ENCODE data around the gene RAB36.
A peak's percentile ranks its signal among the peaks of the same experiment; 100 is the strongest.

The RAB36 gene, protein sequence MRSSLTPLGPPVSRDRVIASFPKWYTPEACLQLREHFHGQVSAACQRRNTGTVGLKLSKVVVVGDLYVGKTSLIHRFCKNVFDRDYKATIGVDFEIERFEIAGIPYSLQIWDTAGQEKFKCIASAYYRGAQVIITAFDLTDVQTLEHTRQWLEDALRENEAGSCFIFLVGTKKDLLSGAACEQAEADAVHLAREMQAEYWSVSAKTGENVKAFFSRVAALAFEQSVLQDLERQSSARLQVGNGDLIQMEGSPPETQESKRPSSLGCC

DNA sequence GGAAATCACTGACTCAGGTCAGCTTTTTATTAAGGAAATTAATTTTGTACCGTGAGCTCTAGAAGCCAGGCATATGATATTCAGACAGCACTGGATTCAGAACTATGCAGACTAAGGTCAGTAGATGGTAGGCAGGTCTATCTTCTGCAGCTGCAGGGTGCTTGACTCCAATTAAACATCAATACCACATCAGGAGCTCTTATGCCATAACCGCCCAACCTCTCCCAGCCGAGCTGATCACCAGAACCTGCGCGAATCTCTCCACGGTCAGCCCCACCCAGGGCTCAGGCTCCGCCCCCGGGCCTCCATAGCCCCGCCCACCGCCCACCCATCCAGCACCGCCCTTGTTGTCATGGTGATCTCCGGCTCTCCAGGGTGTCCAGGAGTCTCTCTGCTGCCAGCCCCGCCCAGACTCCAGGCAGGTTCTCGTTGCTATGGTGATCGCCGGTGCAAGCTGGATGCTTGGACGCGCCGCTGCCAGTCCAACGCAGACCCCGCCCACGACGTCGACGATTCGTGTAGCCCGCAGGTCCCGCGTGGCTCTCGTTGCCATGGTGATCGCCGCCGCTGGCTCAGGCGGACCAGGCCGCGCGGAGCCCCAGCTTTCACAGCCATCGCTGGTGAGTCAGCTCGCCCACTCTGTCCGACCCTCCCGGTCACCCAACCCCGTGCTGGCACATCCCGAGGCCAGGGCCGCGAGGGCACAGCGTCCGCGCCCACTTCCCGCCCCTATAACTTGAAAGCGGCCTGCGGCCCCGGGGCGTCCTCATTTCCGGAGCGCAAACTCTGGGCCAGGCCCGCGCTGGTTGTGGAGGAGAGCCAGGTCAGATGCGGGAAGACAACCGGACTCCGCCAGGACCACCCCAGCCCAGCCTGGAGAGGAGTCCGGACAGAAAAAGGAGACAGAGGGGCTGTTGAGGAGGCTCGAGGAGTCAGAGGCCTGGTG, at the start of gene RAB36:
RAB36 (plus strand) TSS at position 546 of the 946 bp plus-strand sequence. CDS start 1,140 bp downstream, outside the sequence.
- peak; percentile 98 for DNase-seq

DNA sequence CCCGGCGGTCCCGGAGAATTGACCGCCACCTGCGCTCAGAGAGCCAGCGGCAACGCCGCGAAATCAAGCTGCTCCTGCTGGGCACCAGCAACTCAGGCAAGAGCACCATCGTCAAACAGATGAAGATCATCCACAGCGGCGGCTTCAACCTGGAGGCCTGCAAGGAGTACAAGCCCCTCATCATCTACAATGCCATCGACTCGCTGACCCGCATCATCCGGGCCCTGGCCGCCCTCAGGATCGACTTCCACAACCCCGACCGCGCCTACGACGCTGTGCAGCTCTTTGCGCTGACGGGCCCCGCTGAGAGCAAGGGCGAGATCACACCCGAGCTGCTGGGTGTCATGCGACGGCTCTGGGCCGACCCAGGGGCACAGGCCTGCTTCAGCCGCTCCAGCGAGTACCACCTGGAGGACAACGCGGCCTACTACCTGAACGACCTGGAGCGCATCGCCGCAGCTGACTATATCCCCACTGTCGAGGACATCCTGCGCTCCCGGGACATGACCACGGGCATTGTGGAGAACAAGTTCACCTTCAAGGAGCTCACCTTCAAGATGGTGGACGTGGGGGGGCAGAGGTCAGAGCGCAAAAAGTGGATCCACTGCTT, 49.4 kb upstream of the RAB36 start:
- no peak for DNase-seq

DNA sequence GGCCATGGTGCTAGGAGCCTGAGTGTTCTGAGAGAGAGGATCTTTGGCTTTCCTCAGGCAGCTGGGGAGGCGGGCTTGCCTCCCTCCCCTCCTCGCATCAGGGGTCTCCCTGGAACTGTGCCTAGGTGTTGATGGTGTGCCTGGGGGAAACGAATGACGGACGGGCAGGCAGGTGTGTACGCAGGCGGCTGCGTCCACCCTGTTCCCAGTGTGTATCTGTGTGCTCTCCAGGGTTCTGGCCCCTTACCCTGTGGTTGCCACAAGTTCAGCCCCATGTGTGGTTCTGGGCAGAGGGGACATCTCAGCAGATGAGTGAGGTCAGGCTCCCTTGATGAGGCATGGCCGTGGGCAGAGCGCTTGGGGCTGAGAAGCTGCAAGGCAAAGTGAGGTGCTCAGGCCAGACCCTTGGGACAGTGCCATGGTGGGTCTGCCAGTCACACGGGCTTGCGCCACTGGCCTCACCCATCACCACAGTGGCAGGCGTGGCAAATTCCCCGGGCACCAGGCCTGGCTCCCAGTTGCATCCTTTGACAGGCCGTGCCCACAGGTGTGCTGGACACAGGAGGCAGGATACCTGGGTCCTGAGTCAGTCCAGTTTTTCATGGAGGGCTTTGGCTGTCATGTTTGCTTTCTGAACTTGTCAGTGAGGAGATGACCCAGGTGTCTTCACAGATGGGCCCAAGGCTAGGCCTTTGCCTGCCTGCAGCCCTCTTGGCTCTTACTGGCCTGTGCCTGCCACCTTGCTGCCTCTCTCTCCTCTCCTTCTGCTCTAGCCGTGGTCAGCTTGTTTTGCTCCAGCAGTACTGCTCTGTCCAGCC, 47.7 kb upstream of the RAB36 start:
- DNase-seq = no peak

DNA sequence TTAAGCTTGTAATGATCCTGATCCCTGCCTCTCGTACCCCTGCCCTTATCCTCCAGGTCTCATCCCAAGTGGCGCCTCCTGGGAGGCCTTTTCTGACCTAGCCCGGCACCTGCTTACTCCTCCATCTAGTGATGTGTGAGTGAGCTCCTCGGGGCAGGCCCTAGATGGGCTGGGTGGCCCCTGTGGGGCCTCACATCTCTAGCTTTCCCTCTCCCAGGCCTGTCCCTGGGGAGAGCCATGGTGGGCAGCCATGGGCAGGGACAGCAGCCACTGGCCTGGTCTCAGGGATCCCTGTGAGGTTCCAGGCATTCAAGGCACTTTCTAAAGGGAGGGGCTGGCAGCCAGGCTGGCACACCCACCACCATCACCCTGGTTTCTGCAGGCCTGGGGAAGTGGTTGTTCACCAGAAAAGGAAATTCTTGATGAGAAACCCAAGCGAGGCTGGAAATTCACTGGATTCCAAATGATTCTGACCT, 47.0 kb upstream of the RAB36 start:
- DNase-seq = no peak

DNA sequence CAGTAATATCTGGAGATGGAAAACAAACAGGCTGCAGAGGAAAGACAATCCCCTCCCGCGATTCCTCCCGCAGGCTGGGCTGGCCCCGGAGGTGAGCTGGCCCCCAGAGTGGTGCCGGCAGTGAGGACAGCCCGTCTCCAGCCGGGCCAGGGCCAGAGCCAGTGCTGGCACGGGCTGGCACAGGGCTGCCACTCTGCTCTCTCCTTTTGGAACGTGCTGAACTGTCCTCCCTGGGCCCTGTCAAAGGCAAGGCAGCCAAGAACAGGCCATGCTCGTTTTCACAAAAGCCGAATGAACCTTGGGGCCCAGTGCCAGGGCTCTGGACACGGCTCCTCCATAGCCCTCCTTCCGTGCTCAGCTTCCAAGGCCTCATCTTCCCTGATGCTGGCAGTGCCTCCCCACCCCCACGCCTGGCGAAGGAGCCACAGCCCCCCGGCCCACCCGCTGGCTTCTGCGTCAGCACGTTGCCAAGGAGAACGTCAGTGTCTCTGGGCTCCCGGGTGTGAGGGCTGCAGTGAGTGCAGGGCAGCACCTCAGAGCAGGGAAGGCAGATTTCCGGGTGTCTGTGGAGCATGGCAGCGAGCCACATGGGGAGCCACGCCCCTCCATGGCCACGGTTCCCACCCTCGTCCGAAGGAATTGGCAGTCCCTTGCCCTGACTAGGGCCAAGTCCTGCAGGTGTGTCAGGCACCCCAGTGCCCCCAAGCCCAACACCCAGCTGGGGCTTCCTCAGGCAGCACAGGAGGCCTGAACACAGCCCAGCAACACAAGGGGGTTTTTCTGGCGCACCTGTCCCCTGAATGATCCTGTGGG, 46.4 kb upstream of the RAB36 start:
- DNase-seq = no peak

DNA sequence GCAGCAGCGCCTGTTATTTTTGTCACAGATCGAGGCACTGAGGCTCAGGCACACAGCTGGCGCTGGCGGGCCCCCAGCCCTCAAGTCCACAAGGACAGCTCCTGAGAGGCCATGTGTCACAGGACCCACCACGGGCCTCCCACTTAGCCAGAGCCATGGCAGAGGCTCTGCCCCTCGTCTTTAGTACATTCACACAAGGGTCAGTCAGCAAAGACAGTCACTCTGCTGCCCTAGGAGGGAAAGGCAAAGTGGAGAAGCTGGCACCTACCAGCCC, 45.8 kb upstream of the RAB36 start:
- no peak for DNase-seq

DNA sequence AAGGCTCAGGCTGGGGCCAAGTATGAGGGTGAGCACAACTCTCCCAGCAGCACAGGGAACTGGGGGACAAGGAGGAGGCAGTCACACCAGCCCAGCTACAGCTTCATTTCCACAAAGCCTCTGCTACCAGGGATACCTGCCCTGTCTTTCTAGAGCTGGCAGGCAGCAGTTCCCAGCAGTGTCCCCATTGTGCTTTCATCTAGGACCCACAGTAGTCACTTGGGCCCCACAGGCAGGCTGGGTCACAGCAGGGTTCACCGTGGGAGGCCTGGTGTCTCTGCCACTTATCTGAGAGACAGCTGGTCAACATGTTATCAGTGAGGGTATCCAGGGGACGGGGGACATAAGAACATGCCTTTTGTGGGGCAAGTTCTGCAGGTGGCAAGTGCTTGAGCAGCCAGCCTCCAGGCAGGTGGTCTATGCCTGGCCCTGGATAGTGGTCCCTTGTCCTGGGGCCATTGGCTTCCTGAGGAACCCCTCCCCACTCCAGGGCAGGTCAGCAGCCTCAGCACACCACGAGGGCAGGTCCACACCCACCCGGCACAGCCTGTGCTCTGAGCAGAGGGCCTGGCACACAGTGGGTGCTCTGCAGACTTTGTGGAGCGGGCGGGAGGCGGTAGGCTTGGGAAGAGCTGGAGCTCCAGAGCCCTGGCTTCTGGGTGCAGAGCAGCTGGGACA, 45.0 kb upstream of the RAB36 start:
- no peak for DNase-seq

DNA sequence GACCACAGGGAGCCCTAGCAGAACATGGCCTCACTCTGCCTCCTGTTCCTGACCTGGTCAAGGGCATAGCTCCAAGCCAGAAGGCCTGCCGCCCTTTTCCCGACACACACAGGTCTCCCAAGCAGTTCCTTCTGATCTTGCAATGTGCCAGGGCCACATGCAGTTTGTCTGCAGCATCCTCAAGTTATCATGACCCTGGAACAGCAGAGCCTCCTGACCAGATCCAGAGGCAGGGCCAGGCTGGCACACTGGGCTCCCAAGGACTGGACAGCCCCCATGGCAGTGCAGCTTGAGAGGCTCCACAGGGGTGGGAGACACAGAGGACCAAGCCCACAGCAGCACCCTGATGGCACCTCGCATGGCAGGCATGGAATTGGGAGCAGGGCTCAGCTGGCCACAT, 43.8 kb upstream of the RAB36 start:
- no peak for DNase-seq

DNA sequence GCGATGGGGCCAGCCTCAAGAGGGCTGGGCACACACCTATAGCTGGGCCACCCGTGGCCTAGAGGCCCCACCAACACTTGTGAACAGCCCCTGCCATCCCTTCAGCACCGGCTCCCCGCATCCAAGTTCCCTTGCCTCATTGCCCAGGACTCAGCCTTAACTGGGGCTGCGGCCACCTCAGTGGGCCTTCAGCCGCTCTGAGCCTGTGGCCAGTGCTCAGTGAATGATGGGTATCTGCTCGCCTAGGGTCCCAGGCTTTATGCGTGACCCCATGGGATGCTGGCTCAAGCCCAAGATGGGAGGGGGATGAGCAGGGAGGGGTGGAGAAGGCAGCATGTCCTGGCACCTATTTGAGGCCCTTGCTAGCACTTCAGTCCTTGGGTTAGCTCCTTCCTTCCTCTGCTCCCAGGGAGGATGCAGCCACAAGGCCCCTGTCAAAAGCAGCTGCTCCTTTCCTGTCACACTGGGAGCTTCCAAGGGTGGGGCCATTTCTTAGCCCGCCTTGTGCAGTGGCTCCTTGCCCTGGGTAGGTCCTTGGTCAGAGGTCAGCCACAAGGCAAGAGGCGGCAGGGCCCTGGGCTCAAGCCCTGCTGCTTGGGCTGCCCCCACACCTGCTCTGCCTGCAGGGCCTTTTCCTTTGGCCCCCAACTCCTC, 43.1 kb upstream of the RAB36 start:
- DNase-seq = no peak

DNA sequence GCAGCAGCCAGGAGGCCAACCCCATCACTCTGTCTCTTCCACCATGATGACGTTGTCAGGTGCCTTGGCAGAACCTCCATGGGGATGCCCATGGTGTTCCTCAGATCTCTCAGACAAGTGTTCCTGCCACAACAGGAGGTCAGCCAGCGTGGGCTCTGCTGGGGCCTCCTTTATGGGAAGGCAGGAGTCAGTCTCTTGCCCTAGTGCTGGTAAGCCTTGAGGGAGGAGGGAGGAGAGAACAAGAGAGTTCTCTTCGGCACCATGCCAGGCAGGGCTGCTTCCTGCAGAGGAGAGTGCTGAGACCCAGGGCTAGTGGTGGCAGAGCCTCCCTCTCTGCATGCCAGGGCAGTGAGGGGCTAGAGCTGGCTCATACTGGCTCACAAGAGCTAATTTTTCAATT, 42.5 kb upstream of the RAB36 start:
- DNase-seq = no peak

DNA sequence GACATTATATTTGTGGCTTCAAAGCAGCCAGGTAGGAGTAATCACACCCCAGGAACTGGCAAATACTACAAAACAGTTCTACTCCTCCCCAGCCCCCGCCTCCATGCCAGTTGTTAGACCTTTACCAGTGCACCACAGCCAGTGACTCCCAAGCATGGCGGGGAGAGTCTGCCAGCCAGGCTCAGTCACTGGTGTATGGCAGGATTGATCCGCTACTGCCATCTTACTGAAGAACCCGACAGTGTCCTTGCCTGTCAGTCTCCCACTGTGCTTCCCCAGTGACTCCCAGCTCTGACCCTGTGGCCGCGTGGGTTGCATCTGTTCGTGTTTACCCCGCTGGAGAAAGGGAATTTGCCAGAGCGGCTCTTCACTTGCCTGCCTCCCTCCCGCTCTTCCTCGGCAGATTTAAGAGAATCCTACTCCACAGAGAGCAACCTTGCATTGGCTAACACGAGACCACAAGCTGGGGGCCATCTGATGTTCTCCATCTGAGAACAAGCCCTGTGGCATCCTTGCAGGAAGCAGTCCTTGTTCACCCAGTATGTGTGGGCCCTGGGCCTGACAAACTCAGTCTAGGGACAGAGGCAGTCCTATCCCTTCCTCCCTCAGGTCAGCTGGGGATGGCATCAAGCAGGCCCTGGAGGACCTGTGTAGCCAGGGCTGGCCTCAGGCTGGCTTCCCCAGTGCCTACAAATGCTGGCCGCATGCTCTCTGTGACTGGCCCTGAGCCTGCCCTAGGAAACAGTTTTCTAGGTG, 41.9 kb upstream of the RAB36 start:
- DNase-seq = no peak

DNA sequence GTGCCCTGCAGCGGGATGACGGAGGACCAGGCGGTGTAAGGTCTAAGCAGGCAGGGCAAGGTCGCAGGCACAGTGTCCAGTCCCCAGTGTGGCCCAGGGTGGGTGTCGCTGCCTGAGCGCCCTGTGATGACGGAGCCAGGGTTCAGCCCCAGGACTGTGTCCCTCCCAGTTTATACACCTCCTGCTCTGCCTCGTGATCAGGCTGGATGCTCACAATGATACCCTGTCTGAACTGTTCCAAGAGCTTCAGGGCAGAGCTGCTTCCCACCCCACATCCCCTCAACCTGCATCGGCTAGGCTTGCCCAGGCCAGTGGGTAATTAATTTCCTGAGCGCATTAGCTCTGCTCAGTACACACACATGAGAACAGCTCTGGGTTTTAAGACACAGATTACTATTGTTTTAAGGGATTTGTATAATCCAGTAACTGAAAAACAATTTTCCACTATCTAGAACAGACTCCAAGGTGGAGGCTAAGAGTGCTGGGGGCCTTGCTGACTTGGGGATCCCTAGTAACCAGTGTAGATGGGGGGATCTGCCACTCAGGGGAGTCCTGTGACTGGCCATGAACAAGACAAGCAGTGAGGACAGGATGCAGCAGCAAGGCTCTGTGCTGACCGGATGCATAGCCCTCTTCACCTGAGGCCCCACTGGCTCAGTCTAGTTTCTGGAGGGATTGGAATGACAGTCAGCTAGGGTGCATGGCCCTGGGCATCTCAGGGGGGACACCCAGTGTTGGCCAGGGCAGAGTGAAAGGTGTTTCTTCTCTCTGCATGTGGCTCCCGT, 40.9 kb upstream of the RAB36 start:
- no peak for DNase-seq

DNA sequence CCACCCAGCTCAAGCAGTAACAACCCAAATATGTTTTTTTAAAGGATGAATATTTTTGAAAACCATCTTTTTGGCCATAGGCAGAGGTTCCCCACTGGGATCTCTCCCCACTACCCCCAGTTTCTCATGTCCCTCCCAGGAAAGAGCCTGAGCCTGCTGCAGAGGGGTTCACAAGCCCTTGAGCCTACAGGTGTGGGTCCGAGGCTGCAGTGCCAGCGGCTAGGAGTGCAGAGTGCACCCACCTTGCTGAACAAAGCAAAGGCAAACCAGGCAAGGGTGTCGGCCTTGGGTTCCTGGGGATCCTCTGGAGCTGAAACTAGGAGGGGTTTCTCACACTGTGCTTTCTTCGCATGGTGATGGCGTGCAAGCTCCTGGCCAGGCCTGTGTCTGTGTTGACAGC, 40.0 kb upstream of the RAB36 start:
- DNase-seq = no peak

DNA sequence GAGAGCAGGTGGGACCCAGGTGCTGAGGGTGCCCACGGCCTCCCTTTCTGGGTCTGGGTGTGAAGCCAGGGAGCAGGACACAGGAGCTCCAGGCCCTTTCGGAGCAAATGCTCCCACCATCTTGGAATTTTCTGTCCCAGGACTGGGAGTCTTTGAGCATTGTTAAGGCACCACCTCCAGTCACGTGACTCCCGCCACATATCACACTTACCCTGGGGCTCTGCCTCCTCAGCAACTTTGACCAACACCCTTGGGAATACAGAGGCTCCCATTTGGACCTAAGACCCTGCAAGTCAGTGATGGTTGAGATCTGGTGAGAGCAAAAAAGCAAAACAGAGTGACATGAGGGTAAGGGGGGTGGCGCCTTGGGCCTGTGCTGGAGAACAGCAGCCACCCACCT, 39.4 kb upstream of the RAB36 start:
- no peak for DNase-seq

DNA sequence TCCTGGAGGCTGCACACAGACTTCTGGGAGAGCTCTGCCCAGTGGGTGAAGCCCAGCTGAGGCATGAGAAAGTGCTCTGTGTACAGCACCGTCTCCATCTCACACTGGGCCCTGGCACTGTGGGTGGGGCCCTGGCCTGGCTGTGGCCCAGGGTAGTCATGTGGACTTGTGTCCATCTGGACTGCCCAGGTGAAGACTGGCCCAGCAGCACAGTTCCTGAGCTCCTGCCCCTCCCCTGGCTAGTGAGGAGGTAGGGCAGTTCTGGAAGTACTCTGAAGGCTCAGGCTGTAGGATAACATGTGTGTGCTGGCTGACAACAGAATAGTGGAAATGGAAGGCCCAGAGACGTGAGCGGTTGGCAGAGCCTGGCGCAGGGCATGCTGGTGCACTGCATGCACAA, 38.9 kb upstream of the RAB36 start:
- no peak for DNase-seq

DNA sequence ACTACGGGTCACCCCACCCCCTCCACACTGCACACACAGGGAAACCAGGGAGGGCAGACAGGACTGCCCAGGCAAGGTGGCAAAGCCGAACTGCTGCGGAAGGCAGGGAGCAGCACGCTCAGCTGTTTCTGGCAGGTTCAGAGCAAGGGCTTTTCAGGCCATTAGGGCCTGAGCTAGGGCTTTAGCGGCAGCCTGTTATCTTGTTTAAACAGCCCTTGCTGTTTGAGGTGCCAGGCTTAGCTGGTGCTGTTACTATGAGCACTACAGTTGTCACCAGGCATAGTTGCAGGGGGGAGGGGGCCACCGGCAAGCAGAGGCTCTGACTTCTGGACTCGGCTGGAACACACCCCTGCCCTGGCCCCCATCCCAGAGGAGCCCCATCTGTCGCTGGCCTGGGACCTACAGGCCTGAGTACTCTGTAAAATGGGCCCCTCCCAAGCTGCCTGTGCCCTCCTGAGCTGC, 38.3 kb upstream of the RAB36 start:
- no peak for DNase-seq

DNA sequence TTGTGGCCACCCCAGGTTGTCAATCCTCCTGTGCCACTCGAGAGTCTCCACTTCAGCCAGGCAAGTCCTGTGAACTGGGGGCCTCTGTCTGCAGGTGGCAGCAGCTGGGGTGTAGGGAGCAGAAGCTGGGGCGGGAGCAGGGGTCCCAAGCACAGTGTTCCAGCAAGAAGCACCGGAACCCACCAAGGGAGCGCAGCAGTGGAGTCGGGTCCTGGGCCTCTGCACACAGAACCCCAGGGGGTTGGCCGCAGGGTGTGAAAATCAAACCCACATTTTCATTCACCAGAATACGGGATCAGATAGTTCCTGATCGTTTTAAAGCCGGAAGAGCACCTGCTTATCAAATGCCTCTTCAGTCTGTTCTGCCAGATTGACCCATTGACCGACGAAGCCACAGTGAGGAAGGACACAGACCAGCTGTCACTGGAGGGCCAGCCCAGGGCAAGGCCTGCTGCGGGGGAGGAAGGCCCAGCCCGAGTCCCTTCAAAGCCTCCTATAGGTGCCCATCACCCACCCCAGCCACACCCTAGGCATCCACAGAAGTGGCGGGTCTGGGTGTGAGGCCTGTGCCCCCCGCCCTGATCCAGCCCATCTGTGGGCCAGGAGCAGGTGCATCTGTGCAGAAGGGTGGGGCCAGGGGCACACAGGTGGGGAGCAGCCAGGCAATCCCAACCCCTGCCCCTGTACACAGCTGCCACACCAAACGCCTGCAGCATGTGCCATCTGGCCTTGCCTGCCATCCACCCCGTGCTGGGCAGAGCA, 37.6 kb upstream of the RAB36 start:
- DNase-seq = no peak

All from CD4-positive, alpha-beta T cell treated with Interleukin-15 for 1 hour (primary cell).